GM12892 (cell line): ENCODE measurements around the gene DRD5.

Experiments
- POLR2AphosphoS5 ChIP-seq: IDR thresholded peaks from 2 replicates; pipeline ENCODE4 v1.6.1; 2011; ENCODE audit warnings: low read depth, low read length, control low read depth
- TAF1 ChIP-seq: IDR thresholded peaks from 2 replicates; pipeline ENCODE4 v1.6.1; 2011; ENCODE audit warnings: low read depth, mild to moderate bottlenecking, control low read depth, low read length, borderline replicate concordance

GRCh38 chr4:9832640-9833039, 51.2 kb downstream of the DRD5 start:
- TF ChIP-seq POLR2AphosphoS5 (no peak), TAF1 (no peak)
